ENCODE data around the gene NPAS3. TPM values are rescaled to one million over a fixed set of nuclear protein-coding genes. Genes with fewer than 3 reads are reported as not detected.
A peak's percentile ranks its signal among the peaks of the same experiment; 100 is the strongest.

Gene NPAS3
- total RNA-seq, 1 experiment from 2014 or later = 0.35 TPM

DNA sequence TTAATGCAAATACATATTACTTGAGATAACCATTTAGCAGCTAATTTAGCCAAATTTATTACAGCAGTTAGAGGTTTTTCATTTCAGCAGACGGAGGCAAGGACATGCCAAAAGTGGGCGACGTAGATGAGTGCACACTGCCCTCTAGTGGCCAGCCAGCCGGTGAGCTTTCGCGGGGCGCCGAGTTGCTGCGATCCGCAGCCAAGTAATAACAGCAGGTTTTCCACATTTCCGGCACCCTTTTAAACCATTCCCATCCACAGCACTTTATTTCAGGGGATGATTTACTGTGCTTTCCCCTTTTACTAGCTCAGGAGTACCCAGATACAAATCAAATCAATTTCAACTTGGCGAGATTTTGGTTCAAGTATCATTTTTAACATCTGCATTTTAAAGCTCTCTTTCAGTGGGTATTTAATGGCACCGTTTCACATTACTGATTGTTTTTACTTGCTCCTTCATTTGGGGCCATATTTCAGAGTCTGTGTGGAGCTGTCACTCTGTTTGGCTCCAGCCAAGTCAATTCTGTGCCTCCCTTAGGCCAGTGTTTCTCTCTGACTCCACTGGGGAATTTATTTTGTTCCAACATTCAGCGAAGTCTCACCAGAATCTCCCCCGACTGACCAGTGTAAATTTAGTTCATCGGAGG lies 854.2 kb downstream of the NPAS3 start:
- BruUV-seq (replicated peaks) = no TSS peak
- H3K4me1 Mint-ChIP-seq (ENCODE audit: insufficient read depth, unreplicated experiment) = no peaks in the 10 kb centered on the region
- TF ChIP-seq, protein P1, sequence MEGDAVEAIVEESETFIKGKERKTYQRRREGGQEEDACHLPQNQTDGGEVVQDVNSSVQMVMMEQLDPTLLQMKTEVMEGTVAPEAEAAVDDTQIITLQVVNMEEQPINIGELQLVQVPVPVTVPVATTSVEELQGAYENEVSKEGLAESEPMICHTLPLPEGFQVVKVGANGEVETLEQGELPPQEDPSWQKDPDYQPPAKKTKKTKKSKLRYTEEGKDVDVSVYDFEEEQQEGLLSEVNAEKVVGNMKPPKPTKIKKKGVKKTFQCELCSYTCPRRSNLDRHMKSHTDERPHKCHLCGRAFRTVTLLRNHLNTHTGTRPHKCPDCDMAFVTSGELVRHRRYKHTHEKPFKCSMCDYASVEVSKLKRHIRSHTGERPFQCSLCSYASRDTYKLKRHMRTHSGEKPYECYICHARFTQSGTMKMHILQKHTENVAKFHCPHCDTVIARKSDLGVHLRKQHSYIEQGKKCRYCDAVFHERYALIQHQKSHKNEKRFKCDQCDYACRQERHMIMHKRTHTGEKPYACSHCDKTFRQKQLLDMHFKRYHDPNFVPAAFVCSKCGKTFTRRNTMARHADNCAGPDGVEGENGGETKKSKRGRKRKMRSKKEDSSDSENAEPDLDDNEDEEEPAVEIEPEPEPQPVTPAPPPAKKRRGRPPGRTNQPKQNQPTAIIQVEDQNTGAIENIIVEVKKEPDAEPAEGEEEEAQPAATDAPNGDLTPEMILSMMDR (IDR thresholded peaks at IDR 0.05; ENCODE audit: unreplicated experiment) = peak; percentile 93
- no peaks in the 10 kb centered on the region for H3K9me3 Mint-ChIP-seq (ENCODE audit: unreplicated experiment)
- H3K36me3 Mint-ChIP-seq (ENCODE audit: insufficient read depth, unreplicated experiment) = no peaks in the 10 kb centered on the region
- CTCF ChIA-PET = interaction anchor here (0.5 to 3.7 kb wide), 85 partner anchors 8 to 1220 kb away, joined by 3 to 38 read pairs (median 4); no protein-coding TSS in a partner anchor
- DNase-seq (ENCODE audit: unreplicated experiment) = peak; percentile 64
- H3K27me3 Mint-ChIP-seq (ENCODE audit: insufficient read depth, unreplicated experiment) = no peaks in the 10 kb centered on the region
- intact Hi-C loops (cut with micrococcal nuclease) = loop anchor here (1.0 to 10.0 kb wide), 7 partner anchors 117 to 1217 kb away; no protein-coding TSS in a partner anchor
- H3K27ac Mint-ChIP-seq (ENCODE audit: low read depth, unreplicated experiment) = no peak overlapping the region
- POLR2A ChIA-PET = interaction anchor here (0.7 to 1.6 kb wide), 2 partner anchors 306 to 1204 kb away, joined by 3 to 4 read pairs; no protein-coding TSS in a partner anchor
- H3K4me3 Mint-ChIP-seq (ENCODE audit: unreplicated experiment) = peak overlapping the region; percentile 17

DNA sequence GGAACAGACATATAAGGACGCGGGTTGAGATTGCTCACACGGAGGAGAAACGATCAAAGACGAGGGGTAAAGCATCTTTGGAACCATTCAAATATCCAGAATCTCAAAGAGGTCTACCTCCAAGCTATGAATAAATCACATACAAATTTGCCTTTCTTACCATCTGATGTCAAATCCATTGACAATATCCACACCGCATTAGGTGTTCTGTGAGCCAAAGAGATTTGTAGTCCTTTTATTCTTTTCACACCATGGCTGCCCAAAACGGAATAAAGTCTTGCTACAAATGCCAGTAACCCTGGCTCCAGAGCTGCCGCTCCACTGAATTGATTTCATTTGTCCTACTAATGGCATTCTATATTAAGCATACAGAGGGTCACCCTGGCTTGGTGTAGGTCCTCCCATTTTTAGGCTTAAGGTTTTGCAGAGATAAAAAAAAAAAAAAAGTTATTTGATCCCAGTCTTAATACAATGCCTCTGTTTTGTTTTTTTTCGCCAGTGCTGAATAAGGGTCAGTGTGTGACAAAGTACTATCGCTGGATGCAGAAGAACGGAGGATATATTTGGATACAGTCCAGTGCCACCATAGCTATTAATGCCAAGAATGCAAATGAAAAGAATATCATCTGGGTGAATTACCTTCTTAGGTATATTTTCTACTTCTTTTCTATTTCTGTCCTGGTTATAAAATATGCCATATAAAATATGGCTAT lies 854.9 kb downstream of the NPAS3 start:
- Mint-ChIP-seq H3K9me3 (ENCODE audit: unreplicated experiment) (no peaks in the 10 kb centered on the region), H3K4me3 (ENCODE audit: unreplicated experiment) (no peak overlapping the region), H3K4me1 (ENCODE audit: insufficient read depth, unreplicated experiment) (no peaks in the 10 kb centered on the region), H3K36me3 (ENCODE audit: insufficient read depth, unreplicated experiment) (no peaks in the 10 kb centered on the region), H3K27me3 (ENCODE audit: insufficient read depth, unreplicated experiment) (no peaks in the 10 kb centered on the region), H3K27ac (ENCODE audit: low read depth, unreplicated experiment) (no peak overlapping the region)
- BruUV-seq (replicated peaks) = no TSS peak
- CTCF ChIA-PET = interaction anchor here (0.6 to 3.7 kb wide), 66 partner anchors 9 to 1221 kb away, joined by 3 to 38 read pairs (median 5); no protein-coding TSS in a partner anchor
- POLR2A ChIA-PET = interaction anchor here (1.6 kb wide), 1 partner anchor 1205 kb away, joined by 4 read pairs; no protein-coding TSS in a partner anchor
- intact Hi-C loops (cut with micrococcal nuclease) = loop anchor here (2.0 to 10.0 kb wide), 2 partner anchors 357 to 579 kb away; no protein-coding TSS in a partner anchor
- DNase-seq (ENCODE audit: unreplicated experiment) = no peak
- TF ChIP-seq, protein P1 (IDR thresholded peaks at IDR 0.05; ENCODE audit: unreplicated experiment) = no peak

DNA sequence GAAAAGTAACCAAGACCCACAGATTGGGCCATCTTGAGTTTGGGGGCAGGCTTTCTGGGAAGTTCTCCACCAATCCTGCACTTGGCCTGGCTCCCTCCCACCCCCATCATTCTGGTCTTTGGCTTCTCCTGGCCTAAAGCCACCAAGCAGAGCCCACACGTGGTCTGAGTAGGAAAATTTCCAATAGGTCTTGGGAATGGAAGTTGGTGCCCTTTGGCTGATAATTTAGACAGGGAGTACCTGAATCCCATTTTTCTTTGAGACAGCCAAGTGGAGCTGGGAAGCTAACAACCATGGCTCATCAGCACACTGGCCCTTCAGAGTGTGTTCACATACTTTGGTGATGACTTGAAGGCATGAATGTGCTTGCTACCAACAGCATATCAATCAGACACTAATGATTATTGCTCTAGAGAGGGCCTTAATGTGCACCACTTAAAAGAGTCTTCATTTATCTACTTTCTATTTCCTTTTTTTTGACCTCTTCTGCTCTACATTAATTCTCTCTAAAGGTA lies 856.2 kb downstream of the NPAS3 start:
- intact Hi-C loops (cut with micrococcal nuclease) = loop anchor here (10.0 kb wide), 1 partner anchor 580 kb away; no protein-coding TSS in a partner anchor
- no TSS peak for BruUV-seq (replicated peaks)
- ChIA-PET POLR2A (no interaction called here), CTCF (interaction anchor here (0.6 to 3.7 kb wide), 11 partner anchors 9 to 1219 kb away, joined by 3 to 38 read pairs (median 3); no protein-coding TSS in a partner anchor)
- Mint-ChIP-seq H3K36me3 (ENCODE audit: insufficient read depth, unreplicated experiment) (no peaks in the 10 kb centered on the region), H3K27ac (ENCODE audit: low read depth, unreplicated experiment) (no peak overlapping the region), H3K4me3 (ENCODE audit: unreplicated experiment) (no peak overlapping the region), H3K9me3 (ENCODE audit: unreplicated experiment) (no peaks in the 10 kb centered on the region), H3K27me3 (ENCODE audit: insufficient read depth, unreplicated experiment) (no peaks in the 10 kb centered on the region), H3K4me1 (ENCODE audit: insufficient read depth, unreplicated experiment) (no peaks in the 10 kb centered on the region)
- DNase-seq (ENCODE audit: unreplicated experiment) = no peak
- TF ChIP-seq, protein P1 (IDR thresholded peaks at IDR 0.05; ENCODE audit: unreplicated experiment) = no peak

DNA sequence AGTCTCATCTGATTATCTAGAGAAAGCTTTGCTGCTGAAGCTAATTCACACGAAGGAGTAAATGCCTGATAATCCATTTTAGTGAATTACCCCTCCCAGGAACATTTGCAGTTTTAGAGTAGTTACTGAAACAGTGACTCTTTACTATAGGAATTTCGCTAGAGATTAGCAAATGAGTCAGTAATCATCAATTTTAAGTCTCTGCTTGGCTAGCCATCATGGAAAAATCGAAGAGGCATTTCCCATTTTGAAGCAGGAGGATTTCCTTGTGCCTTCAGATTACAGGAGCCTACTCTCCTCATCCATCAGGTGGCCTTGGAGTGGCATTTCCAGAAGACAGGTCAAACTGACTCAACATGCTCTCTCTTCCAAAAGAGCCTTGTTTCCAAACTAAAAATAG lies 857.7 kb downstream of the NPAS3 start:
- intact Hi-C loops (cut with micrococcal nuclease) = loop anchor here (10.0 kb wide), 1 partner anchor 582 kb away; no protein-coding TSS in a partner anchor
- Mint-ChIP-seq H3K27ac (ENCODE audit: low read depth, unreplicated experiment) (no peak overlapping the region), H3K9me3 (ENCODE audit: unreplicated experiment) (no peaks in the 10 kb centered on the region), H3K27me3 (ENCODE audit: insufficient read depth, unreplicated experiment) (no peaks in the 10 kb centered on the region), H3K4me1 (ENCODE audit: insufficient read depth, unreplicated experiment) (no peaks in the 10 kb centered on the region), H3K36me3 (ENCODE audit: insufficient read depth, unreplicated experiment) (no peaks in the 10 kb centered on the region), H3K4me3 (ENCODE audit: unreplicated experiment) (no peak overlapping the region)
- no peak for DNase-seq (ENCODE audit: unreplicated experiment)
- CTCF ChIA-PET = interaction anchor here (0.8 to 1.3 kb wide), 2 partner anchors 505 to 606 kb away, joined by 3 to 6 read pairs; no protein-coding TSS in a partner anchor
- POLR2A ChIA-PET = no interaction called here
- TF ChIP-seq, protein P1 (IDR thresholded peaks at IDR 0.05; ENCODE audit: unreplicated experiment) = no peak
- BruUV-seq (replicated peaks) = no TSS peak
